Keratinocyte (primary cell): ENCODE measurements around the gene C10orf90. TPM values are rescaled to one million over a fixed set of nuclear protein-coding genes. Genes with fewer than 3 reads are reported as not detected.

Experiments used
- DNase-seq: peaks from one replicate; pipeline ENCODE4 v3.0.0-alpha.2; 2011; ENCODE audit warnings: low read depth, missing footprints, low spot score
- FAIRE-seq: peaks from 2 replicates; lab custom pipeline; 2011; peaks lifted over from hg19 to GRCh38; lab: Jason Lieb, UNC
- H2AFZ ChIP-seq: 2 replicates; pipeline ENCODE4 v1.6.0; 2012; ENCODE audit warnings: low read length, control low read depth, inconsistent platforms; ENCODE audit not compliant: control insufficient read depth
- H3K27ac ChIP-seq: 2 replicates; pipeline ENCODE4 v1.5.1; 2011; ENCODE audit warnings: low read length; ENCODE audit not compliant: control insufficient read depth, insufficient read depth
- H3K27me3 ChIP-seq: 3 replicates; pipeline ENCODE4 v1.6.0; 2011; ENCODE audit warnings: low read length; ENCODE audit not compliant: control insufficient read depth, insufficient read depth; ENCODE audit errors: extremely low read depth
- H3K36me3 ChIP-seq, 2 experiments: 2 replicates in 1 of 2; 3 replicates in 1 of 2; pipeline ENCODE4 v1.5.1; 2011; ENCODE audit warnings: low read length in 2 of 2, mild to moderate bottlenecking in 1 of 2; ENCODE audit not compliant: control insufficient read depth in 2 of 2, insufficient read depth in 2 of 2; ENCODE audit errors: extremely low read depth in 1 of 2
- H3K4me1 ChIP-seq: 3 replicates; pipeline ENCODE4 v1.5.1; 2011; ENCODE audit warnings: low read length; ENCODE audit not compliant: control insufficient read depth, insufficient read depth; ENCODE audit errors: extremely low read depth
- H3K4me2 ChIP-seq: 3 replicates; pipeline ENCODE4 v1.6.0; 2011; ENCODE audit warnings: low read depth, low read length; ENCODE audit not compliant: control insufficient read depth, insufficient read depth; ENCODE audit errors: extremely low read depth
- H3K4me3 ChIP-seq, 3 experiments: fragments of 200-600 bp in 1 of 3; sonication (generic) in 1 of 3; 2 replicates in 2 of 3; 3 replicates in 1 of 3; pipeline ENCODE4 v1.5.1; 2011 to 2016; ENCODE audit warnings: low read length in 3 of 3, mild to moderate bottlenecking in 3 of 3, control low read depth in 2 of 3, inconsistent platforms in 1 of 3, low read depth in 1 of 3, mixed read lengths in 1 of 3, mixed run types in 1 of 3, moderate library complexity in 1 of 3; ENCODE audit not compliant: control insufficient read depth in 2 of 3, insufficient read depth in 2 of 3; ENCODE audit errors: extremely low read depth in 1 of 3
- H3K79me2 ChIP-seq: 2 replicates; pipeline ENCODE4 v1.6.0; 2012; ENCODE audit warnings: low read length; ENCODE audit not compliant: control insufficient read depth, insufficient read depth
- H3K9ac ChIP-seq: 3 replicates; pipeline ENCODE4 v1.6.0; 2011; ENCODE audit warnings: low read length; ENCODE audit not compliant: control insufficient read depth, insufficient read depth; ENCODE audit errors: extremely low read depth
- H3K9me1 ChIP-seq: 3 replicates; pipeline ENCODE4 v1.6.0; 2011; ENCODE audit warnings: low read length; ENCODE audit not compliant: control insufficient read depth, insufficient read depth; ENCODE audit errors: extremely low read depth
- H3K9me3 ChIP-seq: 2 replicates; pipeline ENCODE4 v1.5.1; 2012; ENCODE audit warnings: low read depth, low read length; ENCODE audit not compliant: control insufficient read depth
- H4K20me1 ChIP-seq: 3 replicates; pipeline ENCODE4 v1.6.0; 2011; ENCODE audit warnings: low read length; ENCODE audit not compliant: control insufficient read depth, insufficient read depth; ENCODE audit errors: extremely low read depth
- EZH2 ChIP-seq: IDR thresholded peaks from one replicate; pipeline ENCODE4 v1.6.1; 2012; ENCODE audit warnings: inconsistent platforms, mild to moderate bottlenecking, low read length, moderate library complexity
- dilution Hi-C: fragments of 300-500 bp; cut with MboI; formaldehyde crosslinking; loops from one replicate; pipeline ENCODE4 v1.7.0; 2020; ENCODE audit warnings: low sequenced_read_pairs; ENCODE audit not compliant: extremely low pct_ligation_motif_present
- polyA plus RNA-seq, 5 experiments: library from polyadenylated mRNA; depleted of rRNA in 3 of 5; stranded (reverse) in 3 of 5; stranded (forward) in 1 of 5; unstranded in 1 of 5; fragments of >200 nt; gene quantifications; 1 replicate in 1 of 5; 2 replicates in 3 of 5; 3 replicates in 1 of 5; pipeline versions ENCODE4 v1.2.1 to v1.2.3, GENCODE V29; 2011 to 2012; ENCODE audit warnings: missing spikeins in 2 of 5, low read depth in 1 of 5, low replicate concordance in 1 of 5
- TF ChIP-seq, protein P1 (sequence below), 3 experiments: IDR thresholded peaks in 1 of 3; conservative IDR thresholded peaks in 1 of 3; optimal IDR thresholded peaks in 1 of 3; 2 replicates in 2 of 3; 3 replicates in 1 of 3; pipeline versions ENCODE3 to v1.5.1; 2011; ENCODE audit warnings: low read length in 3 of 3, mild to moderate bottlenecking in 3 of 3, moderate library complexity in 2 of 3, control low read depth in 1 of 3, inconsistent platforms in 1 of 3; ENCODE audit not compliant: insufficient read depth in 2 of 3; ENCODE audit errors: extremely low read depth in 1 of 3

C10orf90 gene
- polyA plus RNA-seq, 1 donor (not counting 4 experiments of a cell fraction or from before 2014, with no cell fraction given) = not detected

DNA sequence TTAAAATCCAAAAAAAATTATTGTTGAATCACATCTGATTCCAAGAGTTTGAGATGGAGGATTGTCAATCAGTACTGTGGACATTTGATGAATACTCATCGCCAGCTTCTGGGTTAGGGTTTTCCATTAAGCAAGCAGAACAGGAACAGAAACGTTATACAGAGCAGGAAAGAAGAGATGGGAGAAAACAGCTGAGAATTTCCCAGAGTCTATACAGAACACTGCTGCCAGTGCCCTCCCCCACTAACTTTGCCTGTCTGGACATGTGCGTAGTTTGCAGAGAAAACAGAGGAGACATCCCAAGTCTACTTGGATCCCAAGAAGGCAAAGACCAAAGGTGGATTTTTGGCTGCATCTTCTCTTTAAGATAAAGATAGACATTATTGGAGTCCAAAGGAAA, 19.0 kb downstream of the C10orf90 start:
- Histone ChIP-seq H4K20me1 (no peaks in the 10 kb centered on the region), H3K27me3 (no peaks in the 10 kb centered on the region), H3K9me1 (no peaks in the 10 kb centered on the region), H3K4me1 (no peaks in the 10 kb centered on the region), H3K4me3 (no peak overlapping the region), H3K9me3 (no peaks in the 10 kb centered on the region), H3K36me3 (no peaks in the 10 kb centered on the region), H3K9ac (no peak overlapping the region), H2AFZ (no peak overlapping the region), H3K79me2 (no peaks in the 10 kb centered on the region), H3K4me2 (no peak overlapping the region), H3K27ac (no peak overlapping the region)
- dilution Hi-C loops = no loop called here
- DNase-seq (no peak), FAIRE-seq (no peak)
- no peak for TF ChIP-seq EZH2
- TF ChIP-seq, protein P1, sequence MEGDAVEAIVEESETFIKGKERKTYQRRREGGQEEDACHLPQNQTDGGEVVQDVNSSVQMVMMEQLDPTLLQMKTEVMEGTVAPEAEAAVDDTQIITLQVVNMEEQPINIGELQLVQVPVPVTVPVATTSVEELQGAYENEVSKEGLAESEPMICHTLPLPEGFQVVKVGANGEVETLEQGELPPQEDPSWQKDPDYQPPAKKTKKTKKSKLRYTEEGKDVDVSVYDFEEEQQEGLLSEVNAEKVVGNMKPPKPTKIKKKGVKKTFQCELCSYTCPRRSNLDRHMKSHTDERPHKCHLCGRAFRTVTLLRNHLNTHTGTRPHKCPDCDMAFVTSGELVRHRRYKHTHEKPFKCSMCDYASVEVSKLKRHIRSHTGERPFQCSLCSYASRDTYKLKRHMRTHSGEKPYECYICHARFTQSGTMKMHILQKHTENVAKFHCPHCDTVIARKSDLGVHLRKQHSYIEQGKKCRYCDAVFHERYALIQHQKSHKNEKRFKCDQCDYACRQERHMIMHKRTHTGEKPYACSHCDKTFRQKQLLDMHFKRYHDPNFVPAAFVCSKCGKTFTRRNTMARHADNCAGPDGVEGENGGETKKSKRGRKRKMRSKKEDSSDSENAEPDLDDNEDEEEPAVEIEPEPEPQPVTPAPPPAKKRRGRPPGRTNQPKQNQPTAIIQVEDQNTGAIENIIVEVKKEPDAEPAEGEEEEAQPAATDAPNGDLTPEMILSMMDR (optimal IDR thresholded peaks at IDR 0.05 in 1 of 3, IDR thresholded peaks at IDR 0.05 in 1 of 3, conservative IDR thresholded peaks at IDR 0.05 in 1 of 3; ENCODE audit: extremely low read depth in 1 of 3, insufficient read depth in 2 of 3, low read length in 3 of 3) = no peak

DNA sequence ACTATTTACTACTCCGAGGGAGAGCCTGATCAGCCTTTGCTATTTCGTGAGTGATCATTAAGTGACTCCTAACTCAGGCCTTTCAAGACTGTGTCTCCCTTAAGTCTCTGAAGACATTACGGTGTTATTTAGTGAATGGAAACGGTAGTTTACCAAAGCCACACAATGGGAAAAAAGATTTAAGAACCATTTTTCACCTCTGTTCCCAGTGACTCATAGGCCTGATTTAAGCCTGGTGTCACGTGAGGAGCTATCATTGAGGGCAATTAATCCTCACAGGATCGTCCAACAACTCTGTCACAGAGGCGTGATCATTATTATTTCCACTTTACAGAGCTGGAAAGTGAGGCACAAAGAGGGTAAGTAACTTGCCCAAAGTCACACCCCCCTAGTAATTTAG, 20.3 kb downstream of the C10orf90 start:
- TF ChIP-seq, protein P1 (optimal IDR thresholded peaks at IDR 0.05 in 1 of 3, IDR thresholded peaks at IDR 0.05 in 1 of 3, conservative IDR thresholded peaks at IDR 0.05 in 1 of 3; ENCODE audit: extremely low read depth in 1 of 3, insufficient read depth in 2 of 3, low read length in 3 of 3) = no peak
- TF ChIP-seq EZH2 = no peak
- H4K20me1 ChIP-seq = no peaks in the 10 kb centered on the region
- no peak for DNase-seq
- dilution Hi-C loops = no loop called here
- H3K4me3 ChIP-seq = no peak overlapping the region
- no peaks in the 10 kb centered on the region for H3K36me3 ChIP-seq
- no peaks in the 10 kb centered on the region for H3K9me3 ChIP-seq
- no peak overlapping the region for H2AFZ ChIP-seq
- H3K79me2 ChIP-seq = no peaks in the 10 kb centered on the region
- no peak overlapping the region for H3K9ac ChIP-seq
- H3K27me3 ChIP-seq = no peaks in the 10 kb centered on the region
- no peaks in the 10 kb centered on the region for H3K4me1 ChIP-seq
- H3K9me1 ChIP-seq = no peaks in the 10 kb centered on the region
- no peak for FAIRE-seq
- H3K27ac ChIP-seq = no peak overlapping the region
- H3K4me2 ChIP-seq = no peak overlapping the region
